GM23338 (cell line): ENCODE measurements around the gene LDAF1. TPM values are rescaled to one million over a fixed set of nuclear protein-coding genes. Genes with fewer than 3 reads are reported as not detected.
"Not testable (repeated sequence)": the region's sequence is repeated elsewhere in the genome, so short reads cannot be mapped to it uniquely, and the experiment has no call there.

ENCODE experiments used
- ATAC-seq: fragments of 200-7000 bp; cut with Tn5 transposase; 3 replicates; pipeline ENCODE4 v1.9.1; 2020
- DNase-seq: peaks from one replicate; pipeline ENCODE4 v3.0.0-alpha.2; 2015; ENCODE audit warnings: low spot score
- H2AFZ ChIP-seq: fragments of 200-600 bp; sonication (generic); 2 replicates; pipeline ENCODE4 v1.8.0; 2016; ENCODE audit warnings: antibody characterized with exemption, mild to moderate bottlenecking, moderate library complexity
- H3F3A ChIP-seq: fragments of 200-600 bp; sonication (generic); replicated peaks from 2 replicates; pipeline ENCODE4 v1.8.0; 2017; ENCODE audit warnings: antibody characterized with exemption, mixed run types, low read depth
- H3K27ac ChIP-seq: fragments of 200-600 bp; sonication (generic); 2 replicates; pipeline ENCODE4 v1.6.1; 2016; ENCODE audit warnings: low read depth
- H3K27me3 ChIP-seq: fragments of 200-600 bp; sonication (generic); 2 replicates; pipeline ENCODE4 v1.8.0; 2016; ENCODE audit warnings: mild to moderate bottlenecking, mixed run types, moderate library complexity; ENCODE audit not compliant: insufficient read depth
- H3K36me3 ChIP-seq: fragments of 200-600 bp; sonication (generic); 2 replicates; pipeline ENCODE4 v1.8.0; 2016; ENCODE audit warnings: mild to moderate bottlenecking; ENCODE audit not compliant: insufficient read depth
- H3K4me1 ChIP-seq: fragments of 200-600 bp; sonication (generic); 2 replicates; pipeline ENCODE4 v1.8.0; 2016; ENCODE audit warnings: mild to moderate bottlenecking, moderate library complexity; ENCODE audit not compliant: insufficient read depth
- H3K4me2 ChIP-seq: fragments of 200-600 bp; sonication (generic); 2 replicates; pipeline ENCODE4 v1.7.1; 2017; ENCODE audit warnings: mixed run types
- H3K4me3 ChIP-seq: fragments of 200-600 bp; sonication (generic); 2 replicates; pipeline ENCODE4 v1.6.1; 2016; ENCODE audit warnings: mixed run types
- H3K79me2 ChIP-seq: fragments of 200-600 bp; sonication (generic); replicated peaks from 2 replicates; pipeline ENCODE4 v1.8.0; 2017; ENCODE audit warnings: mild to moderate bottlenecking; ENCODE audit not compliant: insufficient read depth
- H3K9me2 ChIP-seq: fragments of 200-600 bp; sonication (generic); 2 replicates; pipeline ENCODE4 v1.8.0; 2017; ENCODE audit not compliant: insufficient read depth
- H4K20me1 ChIP-seq: fragments of 200-600 bp; sonication (generic); replicated peaks from 2 replicates; pipeline ENCODE4 v1.8.0; 2017; ENCODE audit warnings: mild to moderate bottlenecking; ENCODE audit not compliant: insufficient read depth
- H3K27ac Mint-ChIP-seq: 2 replicates; pipeline ENCODE4 v1.8.0; 2020; ENCODE audit warnings: inconsistent platforms, mild to moderate bottlenecking, moderate library complexity, mixed read lengths
- H3K27me3 Mint-ChIP-seq: 3 replicates; pipeline ENCODE4 v1.8.0; 2022; ENCODE audit warnings: low read depth, mild to moderate bottlenecking, moderate library complexity, mixed read lengths, inconsistent platforms; ENCODE audit not compliant: insufficient read depth, poor library complexity
- H3K36me3 Mint-ChIP-seq: 3 replicates; pipeline ENCODE4 v1.8.0; 2021; ENCODE audit warnings: low read depth, mild to moderate bottlenecking, inconsistent platforms, moderate library complexity, mixed read lengths
- H3K4me1 Mint-ChIP-seq: 3 replicates; pipeline ENCODE4 v1.8.0; 2020; ENCODE audit warnings: mild to moderate bottlenecking, inconsistent platforms, mixed read lengths
- H3K4me3 Mint-ChIP-seq: 3 replicates; pipeline ENCODE4 v1.8.0; 2021; ENCODE audit warnings: moderate library complexity, mild to moderate bottlenecking, inconsistent platforms, mixed read lengths
- H3K9me3 Mint-ChIP-seq: 3 replicates; pipeline ENCODE4 v1.8.0; 2020; ENCODE audit warnings: moderate library complexity, mild to moderate bottlenecking, inconsistent platforms, mixed read lengths
- CREB1 ChIP-seq: fragments of 250-450 bp; sonication (Bioruptor Pico); IDR thresholded peaks from 2 replicates; pipeline ENCODE4 v1.5.0; 2020; ENCODE audit warnings: low read depth, mild to moderate bottlenecking, moderate library complexity
- EZH2 ChIP-seq: fragments of 200-600 bp; sonication (generic); IDR thresholded peaks from one replicate; pipeline ENCODE4 v1.8.0; 2017; ENCODE audit warnings: antibody characterized with exemption, mild to moderate bottlenecking, low read depth; ENCODE audit not compliant: unreplicated experiment
- EZH2phosphoT487 ChIP-seq: fragments of 200-600 bp; sonication (generic); IDR thresholded peaks from one replicate; pipeline ENCODE4 v1.8.1; 2018; ENCODE audit warnings: antibody characterized with exemption; ENCODE audit not compliant: unreplicated experiment
- JUNB ChIP-seq: IDR thresholded peaks from one replicate; pipeline ENCODE4 v1.6.1; 2016; ENCODE audit warnings: antibody characterized with exemption; ENCODE audit not compliant: unreplicated experiment
- NANOG ChIP-seq: IDR thresholded peaks from 2 replicates; pipeline ENCODE4 v1.6.1; 2016; ENCODE audit warnings: antibody characterized with exemption, borderline replicate concordance
- POLR2AphosphoS5 ChIP-seq: IDR thresholded peaks from 2 replicates; pipeline ENCODE4 v1.6.1; 2016; ENCODE audit warnings: antibody characterized with exemption, low read depth
- STAT1 ChIP-seq: IDR thresholded peaks from one replicate; pipeline ENCODE4 v1.6.1; 2016; ENCODE audit warnings: antibody characterized with exemption; ENCODE audit not compliant: unreplicated experiment
- ZNF114 ChIP-seq: fragments of 250-450 bp; sonication (Bioruptor Pico); IDR thresholded peaks from 2 replicates; pipeline ENCODE4 v1.5.0; 2020; ENCODE audit warnings: mild to moderate bottlenecking, moderate library complexity
- ZNF331 ChIP-seq: fragments of 250-450 bp; sonication (Bioruptor Pico); IDR thresholded peaks from 2 replicates; pipeline ENCODE4 v1.5.0; 2020; ENCODE audit warnings: low read depth, mild to moderate bottlenecking, moderate library complexity
- polyA plus RNA-seq: library from polyadenylated mRNA; unstranded; fragments of >200 nt; fragmentation: Nextera tagmentation; extraction: Ambion mirVana; gene quantifications from 2 replicates; pipeline ENCODE4 v1.2.1, GENCODE V29; 2016
- total RNA-seq: library from RNA; depleted of rRNA; stranded (reverse); fragments of >200 nt; shearing (Covaris generic); gene quantifications from 2 replicates; pipeline ENCODE4 v1.2.3, GENCODE V29; 2014
- TF ChIP-seq, protein P1 (sequence below): IDR thresholded peaks from one replicate; pipeline ENCODE4 v1.6.1; 2018; ENCODE audit warnings: antibody characterized with exemption; ENCODE audit not compliant: unreplicated experiment
- TF ChIP-seq, protein P2 (sequence below): IDR thresholded peaks from 2 replicates; pipeline ENCODE4 v1.6.1; 2016; ENCODE audit warnings: antibody characterized with exemption
- TF ChIP-seq, protein P3 (sequence below), 2 experiments: fragments of 200-600 bp in 1 of 2; sonication (generic) in 1 of 2; conservative IDR thresholded peaks; 2 replicates each; pipeline versions ENCODE4 v1.5.1 to v1.6.1; 2016 to 2017; ENCODE audit warnings: antibody characterized with exemption in 2 of 2, low read depth in 2 of 2, mild to moderate bottlenecking in 2 of 2, moderate library complexity in 1 of 2

The LDAF1 gene
- total and polyA plus RNA-seq, 2 experiments from 2014 or later: 20.5 to 33.8 TPM

DNA sequence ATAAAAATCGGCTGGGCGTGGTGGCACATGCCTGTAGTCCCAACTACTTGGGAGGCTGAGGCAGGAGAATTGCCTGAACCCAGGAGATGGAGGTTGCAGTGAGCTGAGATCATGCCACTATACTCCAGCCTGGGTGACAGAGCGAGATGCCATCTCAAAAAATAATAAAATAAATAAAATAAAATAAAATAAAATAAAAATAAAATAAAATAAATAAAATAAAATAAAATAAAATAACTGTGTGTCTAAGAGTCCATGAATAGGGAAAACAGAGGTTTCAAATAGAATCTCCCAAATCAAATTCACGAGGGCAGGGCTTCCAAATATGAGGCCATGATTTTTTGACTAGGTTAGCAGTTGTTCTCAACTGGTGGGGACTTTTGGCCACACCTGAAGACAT is 42.9 kb upstream of the LDAF1 start:
- H3K27me3 ChIP-seq, H3K79me2 ChIP-seq, H3K36me3 ChIP-seq, H3K4me3 Mint-ChIP-seq, DNase-seq, H3K9me3 Mint-ChIP-seq, H3K27ac Mint-ChIP-seq, H3K27ac ChIP-seq, H3K36me3 Mint-ChIP-seq, ATAC-seq, H3K27me3 Mint-ChIP-seq, H3F3A ChIP-seq, H4K20me1 ChIP-seq: not testable (repeated sequence)
- H3K9me2 ChIP-seq: 0 out of 2 replicates have a peak, but pooled peaks cover 10% of the 10 kb centered on the region
- 0 out of 2 replicates have a peak overlapping the region, but pooled peaks have one; percentile 5 for H3K4me3 ChIP-seq
- peak overlapping the region; percentile 41; the same call in 1 of the 2 replicates for H3K4me2 ChIP-seq
- H2AFZ ChIP-seq: peak overlapping the region; percentile 85; the same call in 1 of the 2 replicates
- peaks cover 20% of the 10 kb centered on the region for H3K4me1 ChIP-seq
- H3K4me1 Mint-ChIP-seq: peaks cover 12% of the 10 kb centered on the region

DNA sequence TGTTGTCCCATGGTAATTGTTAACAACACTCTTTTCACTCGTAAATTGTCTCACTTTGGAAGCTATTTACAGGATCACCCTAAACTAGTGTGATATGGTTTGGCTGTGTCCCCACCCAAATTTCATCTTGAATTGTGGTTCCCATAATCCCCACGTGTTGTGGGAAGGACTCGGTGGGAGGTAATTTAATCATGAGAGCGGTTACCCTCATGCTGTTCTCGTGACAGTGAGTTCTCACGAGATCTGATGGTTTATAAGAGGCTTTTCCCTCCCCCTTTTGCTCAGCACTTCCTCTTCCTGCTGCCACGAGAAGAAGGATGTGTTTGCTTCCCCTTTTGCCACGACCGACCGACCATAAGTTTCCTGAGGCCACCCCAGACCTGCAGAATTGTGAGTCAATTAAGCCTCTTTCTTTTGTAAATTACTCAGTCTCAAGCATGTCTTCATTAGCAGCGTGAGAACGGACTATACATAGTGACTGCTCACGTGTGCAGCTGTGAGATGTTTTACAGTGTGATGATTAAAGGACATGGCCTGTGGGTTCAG is 42.3 kb upstream of the LDAF1 start:
- peaks cover 4% of the 10 kb centered on the region for H3K27me3 Mint-ChIP-seq
- peaks cover 20% of the 10 kb centered on the region for H3K4me1 ChIP-seq
- H3K27me3 ChIP-seq: no peaks in the 10 kb centered on the region
- peak overlapping the region; percentile 85; the same call in 1 of the 2 replicates for H2AFZ ChIP-seq
- peaks cover 12% of the 10 kb centered on the region for H3K4me1 Mint-ChIP-seq
- H3K36me3 ChIP-seq: no peaks in the 10 kb centered on the region
- DNase-seq (peak; percentile 51), ATAC-seq (peak; percentile 58)
- H3K9me2 ChIP-seq: peaks cover 13% of the 10 kb centered on the region; the same call in 1 of the 2 replicates
- peak overlapping the region; percentile 28; the same call in 2 of the 3 replicates for H3K4me3 Mint-ChIP-seq
- no peaks in the 10 kb centered on the region for H3K79me2 ChIP-seq
- peak overlapping the region; percentile 5; the same call in 1 of the 2 replicates for H3K4me3 ChIP-seq
- H3K9me3 Mint-ChIP-seq: no peaks in the 10 kb centered on the region
- no peaks in the 10 kb centered on the region for H3F3A ChIP-seq
- peak overlapping the region; percentile 47; the same call in 1 of the 2 replicates for H3K27ac ChIP-seq
- peak overlapping the region; percentile 41 for H3K4me2 ChIP-seq
- H3K36me3 Mint-ChIP-seq: no peaks in the 10 kb centered on the region
- peak overlapping the region; percentile 18; the same call in 1 of the 2 replicates for H3K27ac Mint-ChIP-seq
- H4K20me1 ChIP-seq: no peaks in the 10 kb centered on the region
- TF ChIP-seq EZH2phosphoT487 (no peak), CREB1 (CRISPR knock-in tag) (no peak), JUNB (no peak), EZH2 (no peak), NANOG (no peak), POLR2AphosphoS5 (no peak), ZNF331 (no peak), STAT1 (no peak), ZNF114 (no peak)
- TF ChIP-seq, protein P1, sequence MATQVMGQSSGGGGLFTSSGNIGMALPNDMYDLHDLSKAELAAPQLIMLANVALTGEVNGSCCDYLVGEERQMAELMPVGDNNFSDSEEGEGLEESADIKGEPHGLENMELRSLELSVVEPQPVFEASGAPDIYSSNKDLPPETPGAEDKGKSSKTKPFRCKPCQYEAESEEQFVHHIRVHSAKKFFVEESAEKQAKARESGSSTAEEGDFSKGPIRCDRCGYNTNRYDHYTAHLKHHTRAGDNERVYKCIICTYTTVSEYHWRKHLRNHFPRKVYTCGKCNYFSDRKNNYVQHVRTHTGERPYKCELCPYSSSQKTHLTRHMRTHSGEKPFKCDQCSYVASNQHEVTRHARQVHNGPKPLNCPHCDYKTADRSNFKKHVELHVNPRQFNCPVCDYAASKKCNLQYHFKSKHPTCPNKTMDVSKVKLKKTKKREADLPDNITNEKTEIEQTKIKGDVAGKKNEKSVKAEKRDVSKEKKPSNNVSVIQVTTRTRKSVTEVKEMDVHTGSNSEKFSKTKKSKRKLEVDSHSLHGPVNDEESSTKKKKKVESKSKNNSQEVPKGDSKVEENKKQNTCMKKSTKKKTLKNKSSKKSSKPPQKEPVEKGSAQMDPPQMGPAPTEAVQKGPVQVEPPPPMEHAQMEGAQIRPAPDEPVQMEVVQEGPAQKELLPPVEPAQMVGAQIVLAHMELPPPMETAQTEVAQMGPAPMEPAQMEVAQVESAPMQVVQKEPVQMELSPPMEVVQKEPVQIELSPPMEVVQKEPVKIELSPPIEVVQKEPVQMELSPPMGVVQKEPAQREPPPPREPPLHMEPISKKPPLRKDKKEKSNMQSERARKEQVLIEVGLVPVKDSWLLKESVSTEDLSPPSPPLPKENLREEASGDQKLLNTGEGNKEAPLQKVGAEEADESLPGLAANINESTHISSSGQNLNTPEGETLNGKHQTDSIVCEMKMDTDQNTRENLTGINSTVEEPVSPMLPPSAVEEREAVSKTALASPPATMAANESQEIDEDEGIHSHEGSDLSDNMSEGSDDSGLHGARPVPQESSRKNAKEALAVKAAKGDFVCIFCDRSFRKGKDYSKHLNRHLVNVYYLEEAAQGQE: no peak
- TF ChIP-seq, protein P2, sequence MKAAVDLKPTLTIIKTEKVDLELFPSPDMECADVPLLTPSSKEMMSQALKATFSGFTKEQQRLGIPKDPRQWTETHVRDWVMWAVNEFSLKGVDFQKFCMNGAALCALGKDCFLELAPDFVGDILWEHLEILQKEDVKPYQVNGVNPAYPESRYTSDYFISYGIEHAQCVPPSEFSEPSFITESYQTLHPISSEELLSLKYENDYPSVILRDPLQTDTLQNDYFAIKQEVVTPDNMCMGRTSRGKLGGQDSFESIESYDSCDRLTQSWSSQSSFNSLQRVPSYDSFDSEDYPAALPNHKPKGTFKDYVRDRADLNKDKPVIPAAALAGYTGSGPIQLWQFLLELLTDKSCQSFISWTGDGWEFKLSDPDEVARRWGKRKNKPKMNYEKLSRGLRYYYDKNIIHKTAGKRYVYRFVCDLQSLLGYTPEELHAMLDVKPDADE: no peak
- TF ChIP-seq, protein P3, sequence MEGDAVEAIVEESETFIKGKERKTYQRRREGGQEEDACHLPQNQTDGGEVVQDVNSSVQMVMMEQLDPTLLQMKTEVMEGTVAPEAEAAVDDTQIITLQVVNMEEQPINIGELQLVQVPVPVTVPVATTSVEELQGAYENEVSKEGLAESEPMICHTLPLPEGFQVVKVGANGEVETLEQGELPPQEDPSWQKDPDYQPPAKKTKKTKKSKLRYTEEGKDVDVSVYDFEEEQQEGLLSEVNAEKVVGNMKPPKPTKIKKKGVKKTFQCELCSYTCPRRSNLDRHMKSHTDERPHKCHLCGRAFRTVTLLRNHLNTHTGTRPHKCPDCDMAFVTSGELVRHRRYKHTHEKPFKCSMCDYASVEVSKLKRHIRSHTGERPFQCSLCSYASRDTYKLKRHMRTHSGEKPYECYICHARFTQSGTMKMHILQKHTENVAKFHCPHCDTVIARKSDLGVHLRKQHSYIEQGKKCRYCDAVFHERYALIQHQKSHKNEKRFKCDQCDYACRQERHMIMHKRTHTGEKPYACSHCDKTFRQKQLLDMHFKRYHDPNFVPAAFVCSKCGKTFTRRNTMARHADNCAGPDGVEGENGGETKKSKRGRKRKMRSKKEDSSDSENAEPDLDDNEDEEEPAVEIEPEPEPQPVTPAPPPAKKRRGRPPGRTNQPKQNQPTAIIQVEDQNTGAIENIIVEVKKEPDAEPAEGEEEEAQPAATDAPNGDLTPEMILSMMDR (conservative IDR thresholded peaks at IDR 0.05; ENCODE audit: low read depth in 2 of 2): no peak
